Measurements from ENCODE around the gene ACD. TPM values are rescaled to one million over a fixed set of nuclear protein-coding genes. Genes with fewer than 3 reads are reported as not detected.
A peak's percentile ranks its signal among the peaks of the same experiment; 100 is the strongest.

ACD gene
- total RNA-seq, 1 donor from 2014 or later, result 7.1 TPM

GRCh38 chr16:67667453-67667816, 7.4 kb upstream of the ACD start:
- intact Hi-C loops (cut with micrococcal nuclease), result no loop called here
- H3K27ac ChIP-seq (replicated peaks), result peak overlapping the region; percentile 89
- H3K27me3 ChIP-seq (ENCODE audit: low read depth), result no peaks in the 10 kb centered on the region
- DNase-seq, result no peak
- TF ChIP-seq CTCF (IDR thresholded peaks at IDR 0.05; ENCODE audit: borderline replicate concordance), result no peak
- H3K36me3 ChIP-seq, result peaks cover 11% of the 10 kb centered on the region
- peak overlapping the region; percentile 78 for H3K4me3 ChIP-seq
- peaks cover 35% of the 10 kb centered on the region for H3K4me1 ChIP-seq
- no peaks in the 10 kb centered on the region for H3K9me3 ChIP-seq (replicated peaks)

- peak within 1 kb of the TSS; percentile 78 for H3K4me3 ChIP-seq
- no peaks in the 10 kb centered on the region for H3K9me3 ChIP-seq (replicated peaks)
- H3K4me1 ChIP-seq, result peaks cover 32% of the 10 kb centered on the region
- H3K27ac ChIP-seq (replicated peaks), result peak within 1 kb of the TSS; percentile 89
- DNase-seq, result peak; percentile 89
- intact Hi-C loops (cut with micrococcal nuclease), result no loop called here
- H3K36me3 ChIP-seq, result peaks cover 13% of the 10 kb centered on the region
- TF ChIP-seq CTCF (IDR thresholded peaks at IDR 0.05; ENCODE audit: borderline replicate concordance), result no peak
- H3K27me3 ChIP-seq (ENCODE audit: low read depth), result no peaks in the 10 kb centered on the region
Observed at GRCh38 chr16:67666559-67667452, 6.7 kb upstream of the ACD start, which contains the start of the genes C16orf86 and ENKD1. Gene C16orf86, plus strand, starts transcription at chr16:67666814. Its CDS starts 157 bp downstream, at chr16:67666971. Gene ENKD1, minus strand, starts transcription at chr16:67666750. Its CDS starts 308 bp downstream, at chr16:67666442.

GRCh38 chr16:67666032-67666551, 6.0 kb upstream of the ACD start:
- H3K9me3 ChIP-seq (replicated peaks), result no peaks in the 10 kb centered on the region
- peak; percentile 49 for DNase-seq
- no peak for TF ChIP-seq CTCF (IDR thresholded peaks at IDR 0.05; ENCODE audit: borderline replicate concordance)
- no peaks in the 10 kb centered on the region for H3K27me3 ChIP-seq (ENCODE audit: low read depth)
- H3K4me1 ChIP-seq, result peaks cover 39% of the 10 kb centered on the region
- peak overlapping the region; percentile 89 for H3K27ac ChIP-seq (replicated peaks)
- H3K4me3 ChIP-seq, result peak overlapping the region; percentile 78
- intact Hi-C loops (cut with micrococcal nuclease), result no loop called here
- H3K36me3 ChIP-seq, result peaks cover 13% of the 10 kb centered on the region

- H3K9me3 ChIP-seq (replicated peaks), result no peaks in the 10 kb centered on the region
- H3K36me3 ChIP-seq, result peaks cover 13% of the 10 kb centered on the region
- no peaks in the 10 kb centered on the region for H3K27me3 ChIP-seq (ENCODE audit: low read depth)
- intact Hi-C loops (cut with micrococcal nuclease), result no loop called here
- no peak for TF ChIP-seq CTCF (IDR thresholded peaks at IDR 0.05; ENCODE audit: borderline replicate concordance)
- H3K4me3 ChIP-seq, result peak overlapping the region; percentile 78
- DNase-seq, result no peak
- peak overlapping the region; percentile 89 for H3K27ac ChIP-seq (replicated peaks)
- H3K4me1 ChIP-seq, result peaks cover 41% of the 10 kb centered on the region
Observed at GRCh38 chr16:67665598-67665997, 5.5 kb upstream of the ACD start.

GRCh38 chr16:67664871-67665270, 4.8 kb upstream of the ACD start:
- intact Hi-C loops (cut with micrococcal nuclease), result no loop called here
- Histone ChIP-seq H3K4me1 (peaks cover 47% of the 10 kb centered on the region), H3K36me3 (peaks cover 13% of the 10 kb centered on the region), H3K4me3 (no peak overlapping the region), H3K27me3 (ENCODE audit: low read depth) (no peaks in the 10 kb centered on the region), H3K9me3 (replicated peaks) (no peaks in the 10 kb centered on the region), H3K27ac (replicated peaks) (no peak overlapping the region)
- no peak for TF ChIP-seq CTCF (IDR thresholded peaks at IDR 0.05; ENCODE audit: borderline replicate concordance)
- no peak for DNase-seq
